GM18868 (cell line): ENCODE measurements around the gene OASL.

Experiments
- ATAC-seq: cut with Tn5 transposase; IDR thresholded peaks from one replicate; pipeline ENCODE4 v1.9.1; 2021; ENCODE audit warnings: mild to moderate bottlenecking, moderate library complexity; ENCODE audit not compliant: unreplicated experiment

OASL gene

DNA sequence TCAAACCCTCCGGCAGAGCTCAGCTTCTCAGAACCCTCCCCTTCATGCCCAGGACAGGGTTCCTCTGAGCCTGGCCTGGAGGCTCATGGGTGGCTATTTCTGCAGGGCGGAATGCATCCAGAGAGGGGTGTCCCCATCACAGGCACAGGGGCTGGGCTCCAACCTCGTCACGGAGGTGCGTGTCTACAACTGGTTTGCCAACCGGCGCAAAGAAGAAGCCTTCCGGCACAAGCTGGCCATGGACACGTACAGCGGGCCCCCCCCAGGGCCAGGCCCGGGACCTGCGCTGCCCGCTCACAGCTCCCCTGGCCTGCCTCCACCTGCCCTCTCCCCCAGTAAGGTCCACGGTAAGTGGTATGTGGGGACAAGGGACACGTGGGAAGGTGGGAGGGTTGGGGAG, 45.0 kb downstream of the OASL start:
- ATAC-seq, result no peak

GRCh38 chr12:120993496-120993895, 45.5 kb downstream of the OASL start:
- no peak for ATAC-seq

DNA sequence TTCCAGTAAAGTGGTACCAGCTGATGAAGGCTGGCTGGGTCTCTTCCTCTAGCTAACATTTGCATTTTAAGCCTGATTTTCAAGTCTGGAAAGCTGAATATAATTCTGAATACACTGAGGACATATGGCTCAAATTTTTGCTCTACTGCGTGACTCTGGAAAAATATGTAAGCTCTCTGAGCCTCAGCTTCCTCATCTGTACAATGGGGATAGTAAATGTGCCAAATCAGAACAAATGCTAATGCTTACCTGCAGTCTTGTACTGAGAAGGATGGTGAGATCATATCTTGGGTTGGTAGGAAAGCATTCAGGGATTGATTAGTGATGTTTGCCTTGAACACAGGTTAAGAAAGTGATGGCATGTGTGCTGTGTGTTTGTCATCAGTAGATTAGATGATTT, 46.1 kb downstream of the OASL start:
- no peak for ATAC-seq

DNA sequence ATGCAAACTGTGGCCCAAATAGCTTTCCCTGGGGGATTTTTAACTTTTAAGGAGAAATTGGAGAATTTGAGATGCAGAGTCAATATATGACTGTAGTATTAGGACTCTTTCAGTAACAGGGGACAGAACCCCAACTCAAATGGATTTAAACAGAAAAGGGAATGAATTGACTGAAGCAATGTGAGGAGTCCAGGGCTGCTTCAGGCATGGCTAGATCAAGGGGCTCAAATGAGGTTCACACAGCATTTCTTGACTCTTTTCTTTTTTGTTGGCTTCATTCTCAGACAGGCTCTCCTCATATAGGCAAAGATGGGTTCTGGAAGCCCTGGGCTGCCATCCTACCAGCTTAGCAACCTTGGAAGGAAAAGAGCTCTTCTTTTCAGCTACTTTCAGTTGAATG, 47.1 kb downstream of the OASL start:
- ATAC-seq, result no peak

GRCh38 chr12:120990487-120991055, 48.5 kb downstream of the OASL start:
- no peak for ATAC-seq

GRCh38 chr12:120989687-120990086, 49.4 kb downstream of the OASL start:
- ATAC-seq, result no peak

- ATAC-seq, result no peak
Measured at GRCh38 chr12:120988658-120989057, 50.4 kb downstream of the OASL start.

- no peak for ATAC-seq
Measured at GRCh38 chr12:120988234-120988633, 50.8 kb downstream of the OASL start.

DNA sequence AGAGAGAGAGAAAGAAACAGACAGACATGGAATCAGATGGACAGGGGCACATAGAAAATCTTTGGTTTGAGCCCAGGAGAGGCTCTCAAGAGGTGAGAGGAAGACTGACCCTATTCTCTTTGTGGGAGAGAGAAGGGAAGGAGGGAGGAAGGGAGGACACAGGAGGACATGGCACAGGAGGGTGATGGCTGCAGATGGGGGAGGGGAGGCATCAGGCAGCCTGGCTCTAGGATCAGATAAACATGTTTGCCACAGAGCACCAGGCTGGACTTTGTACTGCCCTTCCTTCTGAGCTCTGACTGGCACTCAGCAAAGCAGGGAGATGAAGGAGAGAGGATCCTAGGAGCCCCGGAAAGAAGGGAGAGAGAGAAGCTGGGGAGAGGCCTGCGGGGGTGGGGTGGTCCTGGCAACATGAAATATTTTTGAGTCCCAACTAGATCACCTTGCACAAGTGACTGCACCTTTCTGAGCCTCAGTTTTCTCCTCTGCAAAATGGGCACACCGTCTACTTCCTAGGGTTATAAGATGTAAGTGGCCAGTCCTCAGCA, 54.6 kb downstream of the OASL start:
- no peak for ATAC-seq

- no peak for ATAC-seq
Measured at GRCh38 chr12:120983759-120984158, 55.3 kb downstream of the OASL start.

DNA sequence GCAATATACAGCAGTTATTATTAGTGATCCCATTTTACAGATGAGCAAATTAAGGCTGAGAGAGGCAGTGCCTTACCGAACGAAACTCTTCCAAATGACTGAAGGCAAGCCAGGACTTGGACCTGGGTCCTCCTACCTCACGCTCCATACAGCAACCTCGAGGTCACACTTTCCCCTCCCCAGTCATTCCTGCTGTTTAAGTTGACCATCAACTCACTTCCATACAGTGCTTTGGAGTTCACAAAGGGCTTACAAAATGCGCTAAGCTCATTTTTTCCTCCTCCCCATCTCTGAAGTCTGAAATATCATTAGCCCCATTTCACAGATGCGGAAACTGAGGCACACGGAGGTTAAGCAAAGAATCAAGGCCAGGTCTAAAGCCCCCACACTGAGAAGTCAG, 56.4 kb downstream of the OASL start:
- ATAC-seq, result no peak

GRCh38 chr12:120981407-120981941, 57.6 kb downstream of the OASL start:
- no peak for ATAC-seq

- ATAC-seq, result no peak
Measured at GRCh38 chr12:120980800-120981368, 58.2 kb downstream of the OASL start.

- no peak for ATAC-seq
Measured at GRCh38 chr12:120979862-120980696, 59.0 kb downstream of the OASL start.

GRCh38 chr12:120979220-120979861, 59.7 kb downstream of the OASL start:
- ATAC-seq, result no peak

GRCh38 chr12:120978296-120979219, 60.5 kb downstream of the OASL start, which contains the start of gene HNF1A:
Gene HNF1A (plus strand): TSS chr12:120978543. CDS start chr12:120978769, 226 bp downstream.
- ATAC-seq, result no peak

GRCh38 chr12:120977531-120978295, 61.3 kb downstream of the OASL start:
- ATAC-seq, result no peak

DNA sequence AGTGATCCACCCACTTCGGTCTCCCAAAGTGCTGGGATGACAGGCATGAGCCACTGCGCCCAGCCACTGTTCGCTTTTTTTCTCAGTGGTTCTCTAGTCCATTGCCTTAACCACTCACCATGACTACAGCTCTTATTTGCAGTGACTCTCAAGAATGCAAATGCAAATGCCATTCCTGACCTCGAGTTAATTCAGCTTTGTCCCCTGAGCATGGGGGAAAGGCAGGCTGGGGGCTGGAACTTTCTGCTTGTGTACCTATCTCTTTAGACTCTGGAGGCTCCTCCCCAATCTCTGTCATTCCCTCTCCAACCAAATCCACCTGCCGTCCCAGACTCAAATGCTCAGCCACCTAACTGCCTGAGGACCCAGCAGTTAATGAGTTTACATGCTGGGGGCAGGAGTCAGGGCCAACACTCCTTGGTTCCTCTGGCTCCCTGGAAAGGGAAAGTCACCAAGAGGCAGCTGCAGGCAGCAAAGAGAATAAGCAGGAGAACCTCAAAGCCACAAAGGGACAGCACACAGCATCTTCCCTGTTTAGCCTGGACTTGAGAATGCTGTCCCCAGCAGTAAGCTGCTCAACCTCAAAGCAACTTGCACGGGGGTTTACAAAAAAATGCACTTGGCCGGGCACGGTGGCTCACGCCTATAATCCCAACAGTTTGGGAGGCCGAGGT, 66.0 kb downstream of the OASL start:
- ATAC-seq, result no peak
